GM19467 (cell line): ENCODE data around the gene AGGF1.
A peak's percentile ranks its signal among the peaks of the same experiment; 100 is the strongest.
"Not testable (repeated sequence)": the region's sequence is repeated elsewhere in the genome, so short reads cannot be mapped to it uniquely, and the experiment has no call there.

ENCODE experiments used
- ATAC-seq: cut with Tn5 transposase; IDR thresholded peaks from one replicate; pipeline ENCODE4 v1.9.1; 2021; ENCODE audit warnings: mild to moderate bottlenecking, moderate library complexity; ENCODE audit not compliant: unreplicated experiment

AGGF1 gene

DNA sequence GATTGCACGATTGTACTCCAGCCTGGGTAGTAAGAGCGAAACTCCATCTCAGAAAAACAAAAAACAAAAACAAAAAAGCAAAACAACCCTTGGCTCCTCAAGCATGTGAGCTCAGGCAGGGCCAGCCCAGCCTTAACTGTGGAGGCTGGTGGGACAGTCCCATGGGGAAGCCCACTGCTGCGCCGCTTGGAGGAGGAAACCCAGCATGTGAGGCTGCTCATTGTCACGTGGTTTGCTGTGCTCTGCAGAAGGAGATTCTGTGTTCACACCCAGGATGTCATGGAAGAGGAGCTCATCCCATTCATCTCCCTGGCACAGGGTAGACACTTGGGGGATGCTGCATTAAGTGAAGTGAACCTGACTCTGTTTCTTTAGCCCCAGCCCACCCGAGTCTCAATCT is 52.9 kb downstream of the AGGF1 start:
- no peak for ATAC-seq

GRCh38 chr5:77086368-77086688 is 56.1 kb downstream of the AGGF1 start:
- ATAC-seq, result no peak

DNA sequence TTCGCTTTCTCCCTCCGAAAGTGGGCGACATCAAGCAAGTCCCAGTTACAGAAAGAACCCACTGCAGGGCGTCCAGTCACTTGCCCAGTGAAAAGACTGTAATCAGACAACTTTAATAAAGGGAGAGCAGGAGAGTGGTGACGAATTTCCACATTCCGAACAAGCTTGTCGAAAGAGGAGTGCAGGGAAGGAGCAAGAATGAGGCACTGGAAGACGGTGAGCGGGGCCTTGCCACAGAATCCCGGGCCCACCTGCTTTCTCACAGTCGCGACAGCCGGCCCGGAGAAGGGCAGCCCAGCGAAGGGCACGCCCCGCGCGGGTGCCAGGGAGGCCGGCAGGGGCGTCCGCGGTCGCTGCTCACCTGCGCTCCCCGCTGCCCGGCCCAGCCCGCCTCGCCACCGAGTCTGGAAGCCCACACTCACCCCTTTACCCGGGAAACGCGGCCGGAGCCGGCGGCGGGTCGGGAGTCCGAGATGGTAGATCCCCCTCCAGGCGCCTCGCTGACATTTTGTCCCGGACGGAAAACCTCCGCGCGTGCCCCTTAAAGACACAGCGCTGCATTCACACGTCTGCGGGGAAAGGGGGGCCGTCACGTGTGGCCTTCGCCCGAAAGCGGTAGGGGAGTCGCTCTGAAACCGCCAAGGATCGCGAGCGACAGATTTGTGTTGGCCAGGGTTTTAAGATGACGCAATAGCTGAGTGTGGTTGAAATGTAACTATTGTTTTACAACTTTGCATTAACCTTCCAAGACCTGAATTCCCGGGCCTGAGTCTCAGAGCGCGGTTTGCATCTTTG is 56.7 kb downstream of the AGGF1 start, which contains the start of gene ZBED3:
ZBED3 (minus strand) TSS at position 597 of the 795 bp plus-strand sequence. CDS start 9,407 bp downstream, outside the sequence.
- ATAC-seq, result peak; percentile 69

GRCh38 chr5:77087484-77088261 is 57.5 kb downstream of the AGGF1 start:
- no peak for ATAC-seq

DNA sequence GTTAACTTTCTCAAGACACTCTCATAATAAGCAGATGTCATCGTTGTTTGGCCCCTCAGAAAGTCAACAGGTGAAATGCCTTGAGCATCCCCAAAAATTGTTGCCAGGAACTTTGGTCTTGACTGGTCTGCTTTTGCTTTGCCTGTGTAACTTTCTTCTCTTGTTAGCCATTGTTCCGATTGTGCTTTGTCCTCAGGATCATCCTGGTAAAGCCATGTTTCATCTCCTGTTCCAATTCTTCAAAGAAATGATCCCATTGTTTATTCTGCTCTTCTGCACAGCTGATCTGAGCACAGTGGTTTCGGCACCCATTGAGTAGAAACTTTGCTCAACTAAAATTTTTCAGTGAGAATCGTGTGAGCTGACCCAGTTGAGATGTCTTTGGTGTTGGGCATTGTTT is 65.0 kb downstream of the AGGF1 start:
- no peak for ATAC-seq

- ATAC-seq, result no peak
These were observed 71.1 kb downstream of the AGGF1 start for GRCh38 chr5:77101298-77101697.

GRCh38 chr5:77102549-77102948 is 72.3 kb downstream of the AGGF1 start:
- no peak for ATAC-seq

DNA sequence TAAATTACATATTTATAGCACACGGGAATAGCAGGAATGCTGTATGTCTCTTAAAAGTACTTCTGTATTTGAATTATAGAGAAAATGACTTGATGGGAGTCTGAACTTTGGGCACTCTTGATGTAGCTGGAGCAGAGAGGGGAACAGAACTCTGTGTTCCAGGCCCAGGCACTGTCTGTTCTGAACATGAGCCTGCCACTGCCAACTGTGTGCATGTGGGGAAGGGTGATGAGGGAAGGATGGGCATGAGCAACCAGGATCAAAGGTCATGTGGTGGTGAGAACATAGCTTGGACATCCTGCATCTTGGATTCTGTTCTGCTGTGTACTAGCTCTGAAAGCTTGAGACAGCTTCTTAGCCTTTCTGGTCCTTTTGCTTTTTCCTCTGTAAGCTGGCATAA is 73.3 kb downstream of the AGGF1 start:
- ATAC-seq, result no peak

DNA sequence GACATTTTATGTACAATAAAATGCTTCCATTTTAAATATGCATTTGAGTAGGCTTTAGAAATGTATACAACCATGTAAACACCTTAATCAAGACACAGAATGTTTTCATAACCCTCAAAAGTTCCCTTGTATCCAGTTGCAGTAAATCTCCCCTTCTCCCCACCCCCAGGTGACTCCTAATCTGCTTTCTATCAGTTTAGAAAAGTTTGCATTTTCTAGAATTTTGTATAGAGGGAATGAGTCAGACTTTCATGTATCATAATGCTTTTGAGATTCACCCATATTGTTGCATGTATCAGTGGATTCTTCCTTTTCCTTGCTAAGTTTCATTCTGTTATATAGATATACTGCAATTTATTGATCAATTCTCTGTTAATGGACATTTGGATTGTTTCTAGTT is 74.6 kb downstream of the AGGF1 start:
- no peak for ATAC-seq

DNA sequence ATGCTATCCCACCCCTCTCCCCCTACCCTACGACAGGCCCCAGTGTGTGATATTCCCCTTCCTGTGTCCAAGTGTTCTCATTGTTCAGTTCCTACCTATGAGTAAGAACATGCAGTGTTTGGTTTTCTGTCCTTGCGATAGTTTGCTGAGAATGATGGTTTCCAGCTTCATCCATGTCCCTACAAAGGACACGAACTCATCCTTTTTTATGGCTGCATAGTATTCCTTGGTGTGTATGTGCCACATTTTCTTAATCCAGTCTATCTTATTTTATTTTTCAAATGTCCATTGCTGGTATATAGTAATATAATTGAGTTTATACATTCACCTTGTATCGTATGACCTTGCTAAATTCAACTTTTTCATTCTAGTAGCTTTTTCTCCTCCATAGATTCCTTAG is 76.8 kb downstream of the AGGF1 start:
- not testable (repeated sequence) for ATAC-seq
